ENCODE measurements around the gene NNT.

DNA sequence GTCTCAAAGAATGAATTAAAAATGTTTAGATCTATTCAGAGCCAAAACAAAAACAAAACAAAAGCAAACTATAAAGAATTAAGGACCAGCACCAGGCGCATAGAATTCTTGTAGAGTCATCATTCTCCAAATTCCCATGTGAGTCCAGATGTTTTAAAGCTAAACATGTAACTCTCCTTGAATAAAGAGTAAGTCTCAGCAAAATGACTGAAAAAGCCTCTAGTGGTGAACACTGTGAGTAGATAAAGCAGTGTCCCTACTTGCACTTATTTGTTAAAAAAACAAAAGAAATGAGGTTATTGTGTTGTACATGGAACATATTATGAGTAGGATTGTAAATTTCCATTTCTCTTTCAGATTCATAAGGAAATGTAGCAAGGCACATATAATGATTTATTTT lies 44.0 kb downstream of the NNT start:
- no peak for TF ChIP-seq MEF2B (IDR thresholded peaks at IDR 0.05; ENCODE audit: partially characterized antibody, poor library complexity, severe bottlenecking)
- TF ChIP-seq FOS (IDR thresholded peaks at IDR 0.05; ENCODE audit: borderline replicate concordance, extremely low read depth, insufficient read length), result no peak
- TF ChIP-seq POLR2AphosphoS2 (IDR thresholded peaks at IDR 0.05; ENCODE audit: low read depth, low read length), result no peak
- TF ChIP-seq TARDBP (IDR thresholded peaks at IDR 0.05; ENCODE audit: borderline replicate concordance), result no peak
- TF ChIP-seq EZH2 (IDR thresholded peaks at IDR 0.05; ENCODE audit: borderline replicate concordance, control insufficient read depth, low read depth, low read length), result no peak
- TF ChIP-seq POLR2A (IDR thresholded peaks at IDR 0.05; ENCODE audit: low read depth, low read length), result no peak
- TF ChIP-seq, protein P1, sequence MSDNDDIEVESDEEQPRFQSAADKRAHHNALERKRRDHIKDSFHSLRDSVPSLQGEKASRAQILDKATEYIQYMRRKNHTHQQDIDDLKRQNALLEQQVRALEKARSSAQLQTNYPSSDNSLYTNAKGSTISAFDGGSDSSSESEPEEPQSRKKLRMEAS (IDR thresholded peaks at IDR 0.05; ENCODE audit: low read depth, low read length), result no peak
- no peak for TF ChIP-seq DPF2 (IDR thresholded peaks at IDR 0.05)
- TF ChIP-seq CBFB (IDR thresholded peaks at IDR 0.05; ENCODE audit: low read depth), result no peak
- no peak for TF ChIP-seq ZNF274 (IDR thresholded peaks at IDR 0.05; ENCODE audit: insufficient read depth, insufficient read length)

Measured in GM12878 (cell line).